ENCODE data around the gene RUNX2. TPM values are rescaled to one million over a fixed set of nuclear protein-coding genes. Genes with fewer than 3 reads are reported as not detected.

Gene RUNX2
- total and polyA plus RNA-seq, 3 experiments from 2014 or later = 16.1 to 25.8 (median 25.3) TPM

DNA sequence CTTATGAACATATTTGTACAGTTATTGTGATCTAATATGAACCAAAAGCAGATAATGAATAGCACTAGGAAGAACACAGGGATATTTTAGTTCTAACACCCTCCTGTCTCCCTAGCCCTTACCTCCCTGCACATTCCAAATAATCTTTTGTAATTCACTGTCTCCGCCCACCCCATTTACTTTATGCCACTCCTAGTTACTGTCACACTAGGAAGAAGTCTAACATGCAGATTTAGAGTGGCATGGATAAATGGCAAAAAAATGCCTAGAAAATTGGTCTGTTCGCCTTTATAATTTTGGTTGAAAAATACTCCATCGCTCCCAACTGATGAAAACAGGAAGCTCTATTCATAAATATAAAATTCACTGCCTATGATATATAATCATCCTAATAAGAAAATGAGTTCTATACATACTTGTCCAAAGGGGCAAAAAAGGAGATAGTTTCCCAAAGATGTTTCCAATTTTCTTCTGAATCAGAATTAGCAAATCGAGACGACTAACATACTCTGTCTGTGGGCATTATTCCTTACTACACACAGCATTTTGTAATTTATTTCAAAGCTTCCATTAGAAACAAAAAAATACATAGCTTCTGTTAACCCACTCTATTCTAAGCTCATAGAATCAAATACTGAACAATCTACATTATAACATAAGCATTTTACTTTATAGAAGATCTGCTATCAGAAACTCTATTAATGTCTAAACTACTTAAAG is 1.3 kb upstream of the RUNX2 start:
- no peaks in the 10 kb centered on the region for H3K9me3 Mint-ChIP-seq
- H3K27me3 Mint-ChIP-seq = no peaks in the 10 kb centered on the region
- DNase-seq = no peak
- Histone ChIP-seq H3K4me3 (ENCODE audit: low read length) (no peak overlapping the region), H3K36me3 (ENCODE audit: insufficient read depth, low read length) (no peaks in the 10 kb centered on the region), H3K27ac (ENCODE audit: low read depth, low read length) (no peak overlapping the region), H3K4me1 (ENCODE audit: insufficient read depth, low read length) (peaks cover 21% of the 10 kb centered on the region), H3K27me3 (ENCODE audit: insufficient read depth, low read length, poor library complexity, severe bottlenecking) (no peaks in the 10 kb centered on the region), H3K9me3 (ENCODE audit: low read length) (no peaks in the 10 kb centered on the region)
- no peaks in the 10 kb centered on the region for H3K36me3 Mint-ChIP-seq
- CTCF ChIA-PET = no interaction called here
- peaks cover 27 to 38% (median 36%) of the 10 kb centered on the region in 3 donors for H3K4me1 Mint-ChIP-seq
- H3K4me3 Mint-ChIP-seq = no peak overlapping the region
- POLR2A ChIA-PET = interaction anchor here (0.5 kb wide), 1 partner anchor 28 kb away, joined by 4 read pairs; no protein-coding TSS in a partner anchor
- H3K27ac Mint-ChIP-seq = no peak overlapping the region

GRCh38 chr6:45328523-45328922 is 393 bp downstream of the RUNX2 start:
- peaks cover 21 to 28% (median 26%) of the 10 kb centered on the region in 3 donors for H3K4me1 Mint-ChIP-seq
- Histone ChIP-seq H3K27ac (ENCODE audit: low read depth, low read length) (no peak overlapping the region), H3K9me3 (ENCODE audit: low read length) (no peaks in the 10 kb centered on the region), H3K27me3 (ENCODE audit: insufficient read depth, low read length, poor library complexity, severe bottlenecking) (no peaks in the 10 kb centered on the region), H3K4me1 (ENCODE audit: insufficient read depth, low read length) (peaks cover 12% of the 10 kb centered on the region), H3K4me3 (ENCODE audit: low read length) (no peak overlapping the region), H3K36me3 (ENCODE audit: insufficient read depth, low read length) (no peaks in the 10 kb centered on the region)
- no peaks in the 10 kb centered on the region for H3K27me3 Mint-ChIP-seq
- ChIA-PET POLR2A (interaction anchor here (0.6 kb wide), 1 partner anchor 9 kb away, joined by 5 read pairs; no protein-coding TSS in a partner anchor), CTCF (no interaction called here)
- peak overlapping the region in 3 of 7 donors; percentile 1 to 57 (median 41) for H3K4me3 Mint-ChIP-seq
- DNase-seq = no peak
- no peaks in the 10 kb centered on the region for H3K36me3 Mint-ChIP-seq
- H3K9me3 Mint-ChIP-seq = no peaks in the 10 kb centered on the region
- peak overlapping the region in 2 of 8 donors; percentile 11 to 59 for H3K27ac Mint-ChIP-seq

- CTCF ChIA-PET = no interaction called here
- H3K27me3 Mint-ChIP-seq = no peaks in the 10 kb centered on the region
- DNase-seq = no peak
- no peaks in the 10 kb centered on the region for H3K9me3 Mint-ChIP-seq
- H3K27me3 ChIP-seq (ENCODE audit: insufficient read depth, low read length, poor library complexity, severe bottlenecking) = no peaks in the 10 kb centered on the region
- POLR2A ChIA-PET = no interaction called here
- H3K4me1 Mint-ChIP-seq = no peaks in the 10 kb centered on the region
- H3K4me3 Mint-ChIP-seq = no peak overlapping the region
- H3K36me3 ChIP-seq (ENCODE audit: insufficient read depth, low read length) = no peaks in the 10 kb centered on the region
- H3K4me3 ChIP-seq (ENCODE audit: low read length) = no peak overlapping the region
- H3K9me3 ChIP-seq (ENCODE audit: low read length) = no peaks in the 10 kb centered on the region
- H3K27ac ChIP-seq (ENCODE audit: low read depth, low read length) = no peak overlapping the region
- H3K4me1 ChIP-seq (ENCODE audit: insufficient read depth, low read length) = no peaks in the 10 kb centered on the region
- no peak overlapping the region for H3K27ac Mint-ChIP-seq
- H3K36me3 Mint-ChIP-seq = no peaks in the 10 kb centered on the region
Observed at GRCh38 chr6:45344900-45345299, 16.8 kb downstream of the RUNX2 start.

DNA sequence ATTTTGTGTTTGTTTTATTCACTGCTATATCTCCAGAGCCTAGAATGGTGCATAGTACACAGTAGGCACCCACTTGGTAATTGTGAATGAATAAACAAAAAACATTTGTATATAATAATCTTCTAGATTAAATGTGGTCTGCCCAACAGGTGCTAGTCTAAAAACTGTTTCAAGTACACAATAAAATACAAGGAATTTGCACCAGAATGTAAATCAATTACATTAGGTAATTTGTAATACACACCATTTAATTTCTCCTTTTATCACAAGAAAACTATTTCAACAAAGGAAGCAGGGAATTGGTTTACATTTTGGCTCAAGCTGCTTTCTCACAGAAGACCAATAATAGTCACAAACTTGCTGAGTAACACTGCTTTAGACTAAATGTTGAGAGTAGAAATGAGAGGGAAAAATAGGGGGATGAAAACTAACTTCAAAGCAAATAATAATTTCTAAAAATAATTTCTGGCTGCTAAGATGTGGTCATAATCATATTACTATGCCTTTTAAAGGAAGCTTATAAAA is 22.1 kb downstream of the RUNX2 start:
- Histone ChIP-seq H3K4me3 (ENCODE audit: low read length) (no peak overlapping the region), H3K9me3 (ENCODE audit: low read length) (no peaks in the 10 kb centered on the region), H3K4me1 (ENCODE audit: insufficient read depth, low read length) (no peaks in the 10 kb centered on the region), H3K36me3 (ENCODE audit: insufficient read depth, low read length) (no peaks in the 10 kb centered on the region), H3K27ac (ENCODE audit: low read depth, low read length) (no peak overlapping the region), H3K27me3 (ENCODE audit: insufficient read depth, low read length, poor library complexity, severe bottlenecking) (no peaks in the 10 kb centered on the region)
- H3K36me3 Mint-ChIP-seq = peaks cover 0 to 4% (median 0%) of the 10 kb centered on the region in 3 donors
- no peaks in the 10 kb centered on the region for H3K27me3 Mint-ChIP-seq
- H3K4me1 Mint-ChIP-seq = no peaks in the 10 kb centered on the region
- H3K4me3 Mint-ChIP-seq = no peak overlapping the region
- ChIA-PET POLR2A (no interaction called here), CTCF (no interaction called here)
- DNase-seq = no peak
- no peak overlapping the region for H3K27ac Mint-ChIP-seq
- H3K9me3 Mint-ChIP-seq = no peaks in the 10 kb centered on the region

GRCh38 chr6:45351076-45351475 is 22.9 kb downstream of the RUNX2 start:
- H3K4me1 ChIP-seq (ENCODE audit: insufficient read depth, low read length) = no peaks in the 10 kb centered on the region
- H3K27me3 ChIP-seq (ENCODE audit: insufficient read depth, low read length, poor library complexity, severe bottlenecking) = no peaks in the 10 kb centered on the region
- Mint-ChIP-seq H3K27me3 (no peaks in the 10 kb centered on the region), H3K36me3 (peaks cover 0 to 4% (median 0%) of the 10 kb centered on the region in 3 donors), H3K9me3 (no peaks in the 10 kb centered on the region), H3K4me3 (no peak overlapping the region), H3K27ac (no peak overlapping the region), H3K4me1 (no peaks in the 10 kb centered on the region)
- no peaks in the 10 kb centered on the region for H3K9me3 ChIP-seq (ENCODE audit: low read length)
- H3K27ac ChIP-seq (ENCODE audit: low read depth, low read length) = no peak overlapping the region
- H3K36me3 ChIP-seq (ENCODE audit: insufficient read depth, low read length) = no peaks in the 10 kb centered on the region
- ChIA-PET POLR2A (no interaction called here), CTCF (no interaction called here)
- DNase-seq = no peak
- H3K4me3 ChIP-seq (ENCODE audit: low read length) = no peak overlapping the region

- DNase-seq = no peak
- ChIA-PET CTCF (no interaction called here), POLR2A (no interaction called here)
- Mint-ChIP-seq H3K4me1 (no peaks in the 10 kb centered on the region), H3K4me3 (no peak overlapping the region), H3K27me3 (no peaks in the 10 kb centered on the region), H3K9me3 (no peaks in the 10 kb centered on the region), H3K36me3 (peaks cover 0 to 4% (median 1%) of the 10 kb centered on the region in 3 donors), H3K27ac (no peak overlapping the region)
- no peaks in the 10 kb centered on the region for H3K36me3 ChIP-seq (ENCODE audit: insufficient read depth, low read length)
- no peaks in the 10 kb centered on the region for H3K9me3 ChIP-seq (ENCODE audit: low read length)
- H3K27me3 ChIP-seq (ENCODE audit: insufficient read depth, low read length, poor library complexity, severe bottlenecking) = no peaks in the 10 kb centered on the region
- H3K4me3 ChIP-seq (ENCODE audit: low read length) = no peak overlapping the region
- H3K27ac ChIP-seq (ENCODE audit: low read depth, low read length) = no peak overlapping the region
- H3K4me1 ChIP-seq (ENCODE audit: insufficient read depth, low read length) = no peaks in the 10 kb centered on the region
Observed at GRCh38 chr6:45351667-45352066, 23.5 kb downstream of the RUNX2 start.

DNA sequence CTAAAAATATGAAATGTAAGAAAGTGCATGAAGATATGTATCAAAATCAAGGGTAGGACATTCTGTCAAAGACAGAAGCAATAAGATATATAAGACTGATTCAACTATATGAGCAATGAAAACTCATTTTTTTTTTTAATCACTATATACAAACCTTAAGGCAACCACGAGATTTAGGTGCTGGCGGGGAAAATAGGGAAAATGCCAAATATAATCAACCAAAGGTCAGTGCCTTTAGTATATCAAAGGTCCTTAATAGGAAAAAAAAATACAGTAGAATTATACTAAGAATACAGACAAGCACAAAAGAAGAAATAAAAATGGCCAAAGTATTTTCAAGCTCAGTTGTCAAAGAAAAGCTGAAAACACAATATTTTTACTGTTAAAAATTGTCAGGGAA is 25.5 kb downstream of the RUNX2 start:
- H3K27me3 Mint-ChIP-seq = no peaks in the 10 kb centered on the region
- H3K9me3 Mint-ChIP-seq = no peaks in the 10 kb centered on the region
- no peak overlapping the region for H3K27ac Mint-ChIP-seq

DNA sequence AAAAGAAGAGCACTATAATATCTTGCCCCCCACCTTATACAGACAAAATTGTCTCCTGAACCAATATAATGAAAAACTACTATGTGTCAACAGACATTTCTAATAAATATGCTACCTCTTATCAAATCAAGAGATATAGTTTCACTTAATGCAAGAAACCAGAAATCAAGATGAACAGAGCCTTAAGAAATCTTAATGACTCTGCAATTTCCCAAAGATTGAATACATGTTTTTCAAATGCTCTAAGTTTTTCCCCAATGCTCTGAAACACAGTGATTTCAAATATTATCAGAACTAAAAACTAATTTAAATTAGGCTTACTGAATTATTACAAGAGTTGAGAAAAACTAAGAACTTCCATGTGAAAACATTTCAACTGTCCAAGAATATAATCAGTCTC is 36.3 kb downstream of the RUNX2 start:
- no peaks in the 10 kb centered on the region for H3K4me1 Mint-ChIP-seq
- ChIA-PET POLR2A (no interaction called here), CTCF (no interaction called here)

More for the DNA sequence above, 25.5 kb downstream of the RUNX2 start:
- ChIA-PET POLR2A (no interaction called here), CTCF (no interaction called here)
- no peak for DNase-seq
- Histone ChIP-seq H3K4me1 (ENCODE audit: insufficient read depth, low read length) (no peaks in the 10 kb centered on the region), H3K36me3 (ENCODE audit: insufficient read depth, low read length) (no peaks in the 10 kb centered on the region), H3K9me3 (ENCODE audit: low read length) (no peaks in the 10 kb centered on the region), H3K4me3 (ENCODE audit: low read length) (no peak overlapping the region), H3K27me3 (ENCODE audit: insufficient read depth, low read length, poor library complexity, severe bottlenecking) (no peaks in the 10 kb centered on the region), H3K27ac (ENCODE audit: low read depth, low read length) (no peak overlapping the region)
- Mint-ChIP-seq H3K4me1 (no peaks in the 10 kb centered on the region), H3K4me3 (no peak overlapping the region), H3K36me3 (peaks cover 0 to 4% (median 2%) of the 10 kb centered on the region in 3 donors)

More for the DNA sequence above, 36.3 kb downstream of the RUNX2 start:
- H3K9me3 ChIP-seq (ENCODE audit: low read length) = no peaks in the 10 kb centered on the region
- no peaks in the 10 kb centered on the region for H3K27me3 Mint-ChIP-seq
- no peaks in the 10 kb centered on the region for H3K9me3 Mint-ChIP-seq
- H3K27ac Mint-ChIP-seq = no peak overlapping the region
- no peaks in the 10 kb centered on the region for H3K27me3 ChIP-seq (ENCODE audit: insufficient read depth, low read length, poor library complexity, severe bottlenecking)
- DNase-seq = no peak
- H3K4me3 ChIP-seq (ENCODE audit: low read length) = no peak overlapping the region
- no peaks in the 10 kb centered on the region for H3K4me1 ChIP-seq (ENCODE audit: insufficient read depth, low read length)
- peaks cover 1 to 9% (median 6%) of the 10 kb centered on the region in 3 donors for H3K36me3 Mint-ChIP-seq
- no peaks in the 10 kb centered on the region for H3K36me3 ChIP-seq (ENCODE audit: insufficient read depth, low read length)
- H3K27ac ChIP-seq (ENCODE audit: low read depth, low read length) = no peak overlapping the region
- H3K4me3 Mint-ChIP-seq = no peak overlapping the region

Data from CD8-positive, alpha-beta memory T cell (primary cell).